NCI-H510A (cell line): ENCODE measurements around the gene PTPN4.

Source experiments
- DNase-seq: peaks from one replicate; lab custom pipeline; 2025; lab: John Stamatoyannopoulos, UW

Gene PTPN4

GRCh38 chr2:119856469-119856901 is 96.8 kb downstream of the PTPN4 start:
- DNase-seq, result no peak

- DNase-seq, result no peak
Observed at GRCh38 chr2:119857742-119858141, 98.0 kb downstream of the PTPN4 start.

GRCh38 chr2:119859528-119859927 is 99.8 kb downstream of the PTPN4 start:
- no peak for DNase-seq

- no peak for DNase-seq
Observed at GRCh38 chr2:119860924-119861323, 101.2 kb downstream of the PTPN4 start.

GRCh38 chr2:119862127-119862889 is 102.6 kb downstream of the PTPN4 start:
- DNase-seq, result no peak

- DNase-seq, result no peak
Observed at GRCh38 chr2:119864318-119864717, 104.6 kb downstream of the PTPN4 start.

GRCh38 chr2:119871725-119872124 is 112.0 kb downstream of the PTPN4 start:
- DNase-seq, result no peak

- no peak for DNase-seq
Observed at GRCh38 chr2:119873350-119874315, 113.9 kb downstream of the PTPN4 start.

GRCh38 chr2:119879502-119879901 is 119.8 kb downstream of the PTPN4 start:
- DNase-seq, result no peak

- no peak for DNase-seq
Observed at GRCh38 chr2:119888680-119889079, 129.0 kb downstream of the PTPN4 start.

GRCh38 chr2:119897736-119898395 is 138.1 kb downstream of the PTPN4 start:
- DNase-seq, result no peak

GRCh38 chr2:119901013-119901412 is 141.3 kb downstream of the PTPN4 start:
- no peak for DNase-seq

- DNase-seq, result no peak
Observed at GRCh38 chr2:119910566-119910965, 150.8 kb downstream of the PTPN4 start.

GRCh38 chr2:119914266-119914665 is 154.5 kb downstream of the PTPN4 start:
- DNase-seq, result no peak

GRCh38 chr2:119921825-119922224 is 162.1 kb downstream of the PTPN4 start:
- DNase-seq, result no peak

GRCh38 chr2:119922699-119923098 is 163.0 kb downstream of the PTPN4 start:
- DNase-seq, result no peak

GRCh38 chr2:119929537-119929936 is 169.8 kb downstream of the PTPN4 start:
- DNase-seq, result no peak

GRCh38 chr2:119932809-119933208 is 173.1 kb downstream of the PTPN4 start:
- DNase-seq, result no peak

- no peak for DNase-seq
Observed at GRCh38 chr2:119934319-119934718, 174.6 kb downstream of the PTPN4 start.

GRCh38 chr2:119937680-119938079 is 178.0 kb downstream of the PTPN4 start:
- no peak for DNase-seq

- no peak for DNase-seq
Observed at GRCh38 chr2:119939915-119940314, 180.2 kb downstream of the PTPN4 start.

GRCh38 chr2:119940856-119941255 is 181.1 kb downstream of the PTPN4 start:
- DNase-seq, result no peak
